ENCODE measurements around the gene CDKN1B.

DNA sequence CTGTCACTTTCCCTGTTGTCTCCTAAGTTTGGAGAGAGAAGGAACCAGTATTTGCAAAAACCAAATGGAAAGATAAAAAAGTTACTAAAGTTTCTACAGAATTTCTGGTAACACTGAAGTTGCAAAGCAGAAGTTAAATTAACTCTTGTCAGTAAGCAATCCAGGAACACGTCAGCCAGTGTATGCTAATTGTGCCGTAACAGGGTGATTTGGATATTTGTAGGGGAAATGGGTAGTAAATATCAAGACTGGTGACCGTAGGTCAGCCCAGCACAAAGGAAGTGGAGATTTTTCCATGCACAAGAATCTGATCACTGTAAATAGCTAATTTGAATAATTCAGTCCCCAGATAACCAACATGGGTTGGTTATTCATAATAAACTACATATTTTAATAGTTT lies 2.3 kb downstream of the CDKN1B start:
- TF ChIP-seq POLR2AphosphoS5 (IDR thresholded peaks at IDR 0.05; ENCODE audit: low read depth, low read length) (no peak; the same call in 1 of the 2 replicates), POLR2A (IDR thresholded peaks at IDR 0.05; ENCODE audit: low read depth, low read length) (no peak), TAF1 (IDR thresholded peaks at IDR 0.05; ENCODE audit: low read depth, low read length) (no peak; the same call in 1 of the 2 replicates)

All from GM12891 (cell line).